Measurements from ENCODE around the gene EFCAB10. TPM values are rescaled to one million over a fixed set of nuclear protein-coding genes. Genes with fewer than 3 reads are reported as not detected.
"Not testable (repeated sequence)": the region's sequence is repeated elsewhere in the genome, so short reads cannot be mapped to it uniquely, and the experiment has no call there.

The EFCAB10 gene
- total RNA-seq, 1 experiment from 2014 or later = not detected

DNA sequence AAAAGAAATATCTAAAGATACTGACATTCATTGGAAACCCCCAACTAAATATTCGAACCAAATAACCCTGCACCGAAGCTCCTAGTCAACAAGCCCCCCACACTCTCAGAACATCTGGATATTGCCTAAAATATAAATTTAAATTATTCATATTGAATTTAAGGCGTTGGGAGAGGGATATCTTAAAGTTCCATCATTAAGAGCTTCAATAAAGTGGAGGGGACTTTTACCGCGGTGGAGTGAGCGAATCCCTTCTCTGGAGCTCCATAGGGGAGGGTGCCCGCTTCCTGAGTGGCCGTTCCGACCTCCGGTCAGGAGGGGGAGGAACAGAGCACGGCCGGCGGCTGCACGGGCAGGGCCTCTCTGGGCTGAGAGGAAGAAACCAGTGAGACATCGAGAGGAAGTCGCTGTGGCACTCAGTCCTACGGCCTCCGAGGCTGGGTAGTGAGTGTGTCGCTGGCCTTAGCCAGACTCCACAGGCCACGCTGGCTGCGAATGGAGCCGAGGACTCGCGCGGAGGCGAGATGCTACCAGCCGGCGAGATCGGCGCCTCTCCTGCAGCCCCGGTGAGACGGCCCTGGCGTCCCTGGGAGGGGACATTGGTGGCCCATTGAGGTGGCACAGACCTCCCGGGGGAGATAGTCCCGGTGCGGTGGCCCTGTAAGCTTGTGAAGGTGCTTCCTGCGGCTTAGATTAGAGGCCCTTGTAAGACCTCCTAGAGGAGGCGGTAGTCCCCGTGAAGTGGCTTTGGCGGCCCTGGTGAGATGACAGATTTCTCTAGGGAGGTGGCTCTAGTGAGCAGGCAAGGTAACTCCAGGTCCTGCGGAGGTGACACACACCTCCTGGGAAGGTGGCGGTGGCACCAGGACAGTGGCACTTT is 49.3 kb downstream of the EFCAB10 start, which contains the start of gene RINT1:
Gene RINT1 (plus strand): TSS at position 410 of the 880 bp plus-strand sequence. CDS start 115 bp downstream, at position 525.
- DNase-seq (ENCODE audit: low read depth) = peak; percentile 90

DNA sequence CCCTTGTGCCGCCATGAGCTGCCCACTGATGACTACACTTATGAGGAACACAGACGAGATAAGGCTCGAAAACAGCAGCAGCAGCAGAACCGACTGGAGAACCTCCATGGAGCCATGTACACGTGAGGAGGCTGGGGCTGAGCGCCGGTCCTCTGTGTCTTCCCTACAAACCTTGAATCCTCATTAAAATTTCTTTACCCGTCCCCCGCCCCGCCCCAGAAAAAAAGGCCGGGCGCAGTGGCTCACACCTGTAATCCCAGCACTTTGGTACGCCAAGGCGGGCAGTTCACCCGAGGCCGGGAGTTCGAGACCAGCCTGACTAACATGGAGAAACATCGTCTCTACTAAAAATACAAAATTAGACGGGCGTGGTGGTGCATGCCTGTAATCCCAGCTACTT is 50.7 kb downstream of the EFCAB10 start:
- no peak for DNase-seq (ENCODE audit: low read depth)

DNA sequence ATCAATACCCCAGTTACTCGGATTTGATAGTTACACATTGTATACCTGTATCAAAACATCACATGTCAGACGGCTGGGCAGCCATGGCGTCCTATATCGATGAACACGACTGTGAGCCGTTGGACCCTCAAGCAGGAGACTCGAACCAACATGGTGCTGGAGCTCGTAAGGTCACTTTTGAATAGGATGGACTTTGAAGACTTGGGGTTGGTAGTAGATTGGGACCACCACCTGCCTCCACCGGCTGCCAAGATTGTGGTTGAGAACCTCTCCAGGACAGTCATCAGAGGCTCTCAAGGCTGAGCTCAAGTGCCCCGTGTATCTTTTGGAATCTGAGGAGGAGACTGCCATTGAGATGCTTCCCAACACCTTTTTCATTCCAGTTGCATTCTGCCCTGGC is 51.2 kb downstream of the EFCAB10 start:
- DNase-seq (ENCODE audit: low read depth) = no peak

DNA sequence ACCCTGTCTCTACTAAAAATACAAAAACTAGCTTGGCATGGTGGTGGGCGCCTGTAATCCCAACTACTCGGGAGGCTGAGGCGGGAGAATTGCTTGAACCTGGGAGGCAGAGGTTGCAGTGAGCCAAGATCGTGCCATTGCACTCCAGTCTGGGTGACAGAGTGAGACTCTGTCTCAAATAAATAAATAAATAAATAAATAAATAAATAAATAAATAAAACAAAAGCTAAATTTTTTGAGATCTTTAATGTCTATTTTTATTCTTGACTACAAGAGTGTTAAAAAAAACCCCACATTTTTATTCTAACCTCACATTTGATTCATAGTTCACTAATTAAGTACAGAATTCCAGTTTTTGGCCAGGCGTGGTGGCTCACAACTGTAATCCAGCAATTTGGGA is 53.6 kb downstream of the EFCAB10 start:
- DNase-seq (ENCODE audit: low read depth) = not testable (repeated sequence)

DNA sequence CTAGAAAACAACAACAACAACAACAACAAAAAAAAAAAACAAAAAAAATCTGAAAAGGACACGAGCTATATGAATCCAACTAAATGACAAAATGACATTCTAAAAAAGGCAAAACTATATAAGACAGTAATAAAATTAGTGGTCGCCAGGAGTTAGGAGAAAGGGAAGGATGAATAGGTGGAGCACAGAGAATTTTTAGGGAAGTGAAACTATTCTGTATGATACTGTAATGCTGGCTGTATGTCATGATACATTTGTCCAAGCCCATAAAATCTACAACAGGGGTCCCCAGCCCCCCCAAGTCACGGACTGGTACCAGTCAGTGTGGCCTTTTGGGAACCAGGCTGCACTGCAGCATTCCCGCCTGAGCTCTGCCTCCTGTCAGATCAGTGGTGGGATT is 56.5 kb downstream of the EFCAB10 start:
- DNase-seq (ENCODE audit: low read depth) = no peak

DNA sequence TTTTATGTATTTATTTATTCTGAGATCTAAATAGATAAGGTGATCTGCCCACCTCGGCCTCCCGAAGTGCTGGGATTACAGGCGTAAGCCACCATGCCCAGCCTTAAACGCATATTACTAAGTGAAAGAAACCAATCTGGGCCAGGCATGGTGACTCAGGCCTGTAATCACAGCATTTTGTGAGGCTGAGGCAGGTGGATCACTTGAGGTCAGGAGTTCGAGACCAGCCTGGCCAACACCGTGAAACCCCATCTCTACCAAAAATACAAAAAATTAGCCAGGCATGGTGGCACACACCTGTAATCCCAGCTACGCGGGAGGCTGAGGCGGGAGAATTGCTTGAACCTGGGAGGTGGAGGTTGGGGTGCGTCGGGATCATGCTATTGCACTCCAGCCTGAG is 56.9 kb downstream of the EFCAB10 start:
- not testable (repeated sequence) for DNase-seq (ENCODE audit: low read depth)

DNA sequence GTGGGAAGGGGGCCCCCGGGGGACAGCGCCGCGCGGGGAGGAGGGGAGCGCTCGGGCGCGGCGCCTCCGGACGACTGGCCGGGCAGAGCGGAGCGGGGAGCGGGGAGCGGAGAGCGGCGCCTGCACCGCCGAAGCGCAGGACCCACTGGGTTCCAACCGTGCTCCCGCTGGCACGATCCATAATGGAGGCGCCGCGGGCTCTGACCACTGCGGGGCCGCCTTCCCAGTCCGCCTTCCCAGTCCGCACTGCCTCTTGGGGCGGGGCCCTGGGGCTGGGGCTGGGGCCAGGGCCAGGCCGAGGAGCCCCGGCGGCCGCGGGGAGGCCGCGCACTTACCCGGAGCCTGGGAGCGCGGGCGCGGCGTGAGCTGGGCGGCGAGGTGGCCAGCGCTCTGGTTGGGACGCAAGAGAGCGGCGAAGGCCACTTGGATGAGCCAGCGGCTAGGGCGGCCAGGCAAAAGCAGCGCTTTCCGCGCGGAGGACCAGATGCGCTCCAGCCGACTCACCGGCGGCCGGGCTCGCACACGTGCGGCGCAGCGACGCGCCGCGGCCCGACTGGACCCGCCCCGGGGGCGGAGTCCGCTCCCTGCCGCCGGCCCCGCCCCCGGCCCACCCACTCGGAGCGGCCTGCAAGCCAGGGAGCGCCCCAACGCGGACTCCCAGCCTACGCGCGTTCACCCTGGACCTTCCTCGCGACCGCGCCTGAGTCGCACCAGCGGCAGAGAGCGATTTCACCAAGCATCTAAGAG is 59.4 kb downstream of the EFCAB10 start, which contains the start of gene PUS7:
Gene PUS7 (minus strand): TSS at position 555 of the 747 bp plus-strand sequence. CDS start 13,759 bp downstream, outside the sequence.
- DNase-seq (ENCODE audit: low read depth) = peak; percentile 90

DNA sequence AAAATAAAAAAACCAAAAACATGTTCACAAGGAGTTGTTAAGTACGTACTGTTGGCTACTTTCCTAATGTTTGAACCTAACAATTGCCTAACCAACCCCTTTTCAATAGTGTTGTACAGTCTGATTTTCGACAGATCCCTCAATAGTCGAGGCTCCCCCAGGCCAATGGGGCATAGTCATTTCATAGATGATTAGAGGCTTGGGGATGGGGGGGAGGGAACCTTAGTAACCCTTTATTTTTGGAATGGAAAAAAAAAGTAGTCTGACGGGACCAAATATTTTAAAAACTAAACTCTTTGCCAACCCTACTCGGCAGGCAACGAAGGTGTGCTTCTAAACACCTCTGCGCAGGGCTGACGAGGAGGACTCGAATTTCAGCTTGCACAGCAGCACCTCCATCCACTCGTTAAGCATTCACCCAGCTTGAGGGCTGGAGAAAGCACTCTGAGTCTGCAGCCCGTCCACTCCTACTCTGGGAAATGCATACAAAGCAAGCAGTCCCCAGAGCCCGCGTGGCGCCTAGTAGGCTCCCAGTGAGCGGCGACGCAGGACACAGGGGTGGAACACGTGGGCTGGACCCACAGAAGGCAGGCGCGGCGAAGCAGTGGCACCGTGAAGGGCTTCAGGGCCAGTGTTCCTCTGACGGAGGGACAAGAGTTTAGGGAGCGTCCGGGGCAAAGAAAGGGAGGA is 60.1 kb downstream of the EFCAB10 start:
- peak; percentile 70 for DNase-seq (ENCODE audit: low read depth)

DNA sequence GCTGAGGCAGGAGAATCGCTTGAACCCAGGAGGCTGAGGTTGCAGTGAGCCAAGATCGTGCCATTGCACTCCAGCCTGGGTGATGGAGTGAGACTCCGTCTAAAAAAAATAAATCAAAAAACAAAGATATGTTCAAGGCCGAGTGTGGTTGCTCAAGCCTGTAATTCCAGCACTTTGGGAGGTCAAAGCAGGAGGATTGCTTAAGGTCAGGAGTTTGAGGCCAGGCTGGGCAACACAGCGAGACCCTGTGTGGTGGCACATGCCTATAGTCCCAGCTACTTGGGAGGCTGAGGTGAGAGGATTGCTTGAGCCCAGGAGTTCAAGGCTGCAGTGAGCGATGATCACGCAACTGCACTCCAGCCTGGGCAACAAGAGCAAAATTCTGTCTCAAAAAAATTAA is 60.7 kb downstream of the EFCAB10 start:
- not testable (repeated sequence) for DNase-seq (ENCODE audit: low read depth)

DNA sequence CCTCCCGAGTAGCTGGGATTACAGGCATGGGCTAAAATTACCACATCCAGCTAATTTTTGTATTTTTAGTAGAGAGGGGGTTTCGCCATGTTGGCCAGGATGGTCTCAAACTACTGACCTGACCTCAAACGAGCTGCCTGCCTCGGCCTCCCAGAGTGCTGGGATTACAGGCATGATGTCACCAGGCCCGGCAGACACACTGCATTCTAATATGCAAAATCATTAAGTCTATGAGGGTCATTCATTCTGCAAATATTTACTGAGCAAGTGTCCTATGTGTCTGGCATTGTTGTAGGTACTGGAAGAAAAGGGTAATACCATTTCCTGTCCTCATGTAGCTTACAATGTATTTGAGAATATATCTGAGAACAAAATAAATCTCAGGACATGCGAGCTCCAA is 61.9 kb downstream of the EFCAB10 start:
- no peak for DNase-seq (ENCODE audit: low read depth)

DNA sequence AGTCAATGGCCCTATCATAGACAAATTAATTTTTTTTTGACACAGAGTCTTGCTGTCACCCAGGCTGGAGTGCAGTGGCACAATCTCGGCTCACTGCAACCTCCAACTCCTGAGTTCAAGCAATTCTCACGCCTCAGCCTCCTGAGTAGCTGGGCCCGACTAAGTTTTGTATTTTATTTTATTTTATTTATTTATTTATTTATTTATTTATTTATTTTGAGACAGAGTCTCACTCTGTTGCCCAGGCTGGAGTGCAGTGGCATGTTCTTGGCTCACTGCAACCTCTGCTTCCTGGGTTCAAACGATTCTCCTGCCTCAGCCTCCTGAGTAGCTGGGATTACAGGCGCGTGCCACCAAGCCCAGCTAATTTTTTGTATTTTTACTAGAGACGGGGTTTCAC is 65.7 kb downstream of the EFCAB10 start:
- not testable (repeated sequence) for DNase-seq (ENCODE audit: low read depth)

Other genes with a start within 250 kb of the EFCAB10 start
- 27.8 and 34.0 TPM in 2 replicates for gene SRPK2, start 192.6 kb downstream of the EFCAB10 start, total RNA-seq (2014; rRNA removed; shearing (Covaris generic))
- gene PUS7, start 59.2 kb downstream of the EFCAB10 start, total RNA-seq (2014; rRNA removed; shearing (Covaris generic)) = 20.1 and 21.0 TPM in 2 replicates
- gene RINT1, start 49.3 kb downstream of the EFCAB10 start, total RNA-seq (2014; rRNA removed; shearing (Covaris generic)) = 9.1 and 11.7 TPM in 2 replicates